Cerebellar nuclear complex (tissue), 1 donor: Measurements from ENCODE around the gene SYP.

Source experiments
- DNase-seq, 2 experiments: peaks; one replicate each; lab custom pipeline; 2025; lab: John Stamatoyannopoulos, UW

The SYP gene

DNA sequence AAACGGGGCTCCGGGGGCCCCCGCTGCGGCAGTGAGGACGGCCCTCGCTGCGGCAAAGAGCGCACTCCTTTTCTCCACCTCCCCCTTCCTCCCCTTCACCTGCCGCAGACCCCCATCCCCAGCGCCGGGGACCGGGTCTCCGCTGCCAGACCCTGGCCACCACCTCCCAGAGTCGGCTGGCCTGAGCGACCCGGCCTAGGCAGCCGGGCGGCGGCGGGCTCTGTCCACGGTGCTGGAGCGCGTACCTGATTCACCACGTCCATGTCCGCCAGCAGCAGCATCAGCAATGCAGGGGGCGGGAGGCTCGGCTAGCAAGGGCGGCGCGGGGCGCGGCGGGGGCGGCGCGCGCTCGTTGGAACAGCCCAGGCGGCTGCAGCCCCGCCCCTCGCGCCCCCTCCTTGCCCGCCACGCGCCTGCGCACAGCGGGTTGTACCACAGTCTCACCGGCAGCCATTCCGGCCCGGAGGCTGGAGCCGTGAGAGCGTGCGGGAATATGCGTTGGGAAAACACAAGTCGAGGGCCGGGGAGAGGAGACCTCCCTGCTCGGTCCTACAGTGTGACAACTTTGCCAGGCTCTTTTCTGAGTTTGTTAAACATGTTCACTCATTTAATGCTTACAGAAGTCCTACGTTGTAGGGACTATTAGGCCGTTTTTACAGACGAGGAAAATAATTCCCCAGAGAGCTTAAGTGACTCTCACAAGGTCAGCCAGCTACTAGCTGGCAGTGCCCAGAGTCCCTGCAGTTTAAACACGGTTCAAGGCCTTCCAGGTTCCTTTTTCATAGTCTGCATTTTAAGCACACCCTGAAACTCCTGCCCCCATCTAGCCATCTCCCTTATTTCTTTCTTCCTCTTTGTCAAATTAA is at the start of gene SYP:
Gene SYP, minus strand, starts transcription at position 288 of the 866 bp plus-strand sequence. Its CDS starts 7 bp downstream, at position 281.
- peak; percentile 31 to 37 for DNase-seq

DNA sequence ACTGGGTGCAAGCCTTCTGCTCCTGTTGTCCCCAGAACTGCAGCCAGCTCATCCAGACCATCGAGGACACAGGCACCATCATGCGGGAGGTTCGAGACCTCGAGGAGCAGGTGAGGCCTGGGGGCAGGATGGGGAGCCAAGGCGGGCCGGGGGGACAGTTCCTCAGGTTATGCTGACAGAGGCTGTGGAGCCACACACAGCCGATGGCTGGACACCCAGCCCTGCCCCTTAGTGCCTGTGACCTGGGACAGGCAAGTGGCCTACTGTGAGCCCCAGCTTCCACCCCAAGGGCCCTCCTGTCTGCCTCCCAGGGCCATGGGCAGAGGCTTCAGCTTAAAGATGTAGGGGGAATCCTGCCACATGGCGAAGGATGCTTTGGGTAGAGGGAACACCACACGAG is 49.6 kb upstream of the SYP start:
- DNase-seq: no peak

DNA sequence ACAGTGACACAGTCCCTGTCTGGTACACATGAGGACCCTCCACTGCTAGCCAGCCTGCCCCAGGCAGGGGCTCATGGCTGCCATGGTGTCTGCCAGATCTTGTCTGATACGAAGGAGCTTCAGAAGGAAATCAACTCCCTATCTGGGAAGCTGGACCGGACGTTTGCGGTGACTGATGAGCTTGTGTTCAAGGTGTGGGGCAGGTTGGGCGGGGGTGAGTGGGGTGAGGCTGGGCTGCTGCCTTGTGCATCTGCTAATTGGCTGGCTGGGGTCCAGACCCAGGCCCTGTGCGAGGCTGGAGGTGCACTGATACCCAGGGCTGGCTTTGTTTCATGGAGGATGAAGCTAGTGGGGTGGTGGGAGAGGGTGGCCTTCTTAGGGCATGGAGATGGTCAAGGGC is 49.1 kb upstream of the SYP start:
- no peak for DNase-seq

DNA sequence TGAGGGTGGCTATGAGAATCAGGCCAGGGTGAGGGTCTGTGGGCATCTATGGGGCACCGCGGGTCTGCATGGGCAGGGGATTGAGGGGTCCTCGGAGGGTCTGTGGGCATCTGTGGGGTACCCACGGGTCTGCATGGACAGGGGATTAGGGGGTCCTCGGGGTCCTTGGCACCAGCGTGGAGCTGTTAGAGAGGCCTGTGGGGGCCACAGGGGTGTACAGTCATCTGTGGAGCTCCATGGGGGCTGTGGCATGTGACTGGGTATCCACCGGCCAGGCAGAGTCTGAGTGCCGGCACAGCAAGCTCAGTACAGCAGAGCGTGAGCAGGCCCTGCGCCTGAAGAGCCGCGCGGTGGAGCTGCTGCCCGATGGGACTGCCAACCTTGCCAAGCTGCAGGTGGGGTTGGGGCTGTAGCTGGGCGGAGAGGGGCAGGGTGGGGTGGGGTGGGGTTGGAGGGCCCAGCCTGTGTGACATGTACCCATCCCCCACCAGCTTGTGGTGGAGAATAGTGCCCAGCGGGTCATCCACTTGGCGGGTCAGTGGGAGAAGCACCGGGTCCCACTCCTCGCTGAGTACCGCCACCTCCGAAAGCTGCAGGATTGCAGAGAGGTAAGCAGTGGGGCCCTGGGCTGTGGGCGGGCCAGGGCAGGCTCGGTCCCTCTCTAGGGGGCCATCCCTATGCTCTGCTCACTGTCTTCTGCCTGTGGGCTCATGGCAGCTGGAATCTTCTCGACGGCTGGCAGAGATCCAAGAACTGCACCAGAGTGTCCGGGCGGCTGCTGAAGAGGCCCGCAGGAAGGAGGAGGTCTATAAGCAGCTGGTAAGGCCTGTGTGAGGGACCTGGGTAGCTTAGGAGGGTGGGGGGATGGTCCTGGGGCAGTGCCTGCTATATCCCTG is 48.2 kb upstream of the SYP start:
- DNase-seq: no peak

DNA sequence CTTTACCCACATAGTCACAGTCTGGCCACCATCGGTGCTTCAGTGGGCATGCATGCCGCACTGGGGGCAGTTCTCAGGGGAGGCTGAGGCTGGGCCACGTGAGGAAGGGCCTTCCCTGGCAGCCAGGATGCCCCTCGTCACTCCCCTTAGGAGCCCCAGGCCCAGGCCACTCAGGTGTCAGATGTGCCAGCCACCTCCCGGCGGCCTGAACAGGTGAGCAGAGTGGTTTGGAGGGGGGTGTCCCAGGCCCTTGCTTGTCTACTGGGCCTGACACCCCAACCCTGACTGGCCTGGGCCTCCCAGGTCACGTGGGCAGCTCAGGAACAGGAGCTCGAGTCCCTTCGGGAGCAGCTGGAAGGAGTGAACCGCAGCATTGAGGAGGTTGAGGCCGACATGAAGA is 47.4 kb upstream of the SYP start:
- DNase-seq: no peak

DNA sequence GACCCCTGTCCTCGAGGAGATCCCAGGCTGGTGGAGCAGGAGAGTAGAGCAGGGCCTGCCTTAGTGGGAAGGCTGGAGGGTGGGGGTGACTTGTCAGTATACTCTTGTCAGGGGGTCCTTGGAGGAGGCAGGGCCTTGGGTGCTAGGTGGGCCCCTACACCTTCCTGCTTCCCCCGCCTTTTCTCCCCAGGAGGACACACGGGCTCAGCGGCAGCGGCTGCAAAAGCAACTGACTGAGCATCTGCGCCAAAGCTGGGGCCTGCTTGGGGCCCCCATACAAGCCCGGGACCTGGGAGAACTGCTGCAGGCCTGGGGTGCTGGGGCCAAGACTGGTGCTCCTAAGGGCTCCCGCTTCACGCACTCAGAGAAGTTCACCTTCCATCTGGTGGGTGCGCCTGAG is 46.5 kb upstream of the SYP start:
- no peak for DNase-seq

DNA sequence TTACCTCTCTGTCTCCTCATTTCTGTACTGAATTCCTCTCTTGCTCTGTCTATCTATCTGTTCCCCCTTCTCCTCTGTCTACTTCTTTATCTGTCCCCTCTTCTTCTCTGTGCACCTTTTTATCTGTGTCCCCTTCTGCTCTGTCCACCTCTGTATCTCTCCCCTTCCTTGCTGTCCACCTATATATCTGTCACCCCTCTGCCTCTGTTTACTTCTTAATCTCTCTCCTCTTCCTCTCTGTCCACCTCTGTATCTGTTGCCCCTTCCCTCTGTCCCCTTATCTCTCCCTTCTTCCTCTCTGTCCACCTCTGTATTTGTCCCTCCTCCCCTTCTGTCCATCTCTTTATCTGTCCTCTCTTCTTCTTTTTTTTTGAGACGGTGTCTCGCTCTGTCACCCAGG is 44.2 kb upstream of the SYP start:
- DNase-seq: no peak

DNA sequence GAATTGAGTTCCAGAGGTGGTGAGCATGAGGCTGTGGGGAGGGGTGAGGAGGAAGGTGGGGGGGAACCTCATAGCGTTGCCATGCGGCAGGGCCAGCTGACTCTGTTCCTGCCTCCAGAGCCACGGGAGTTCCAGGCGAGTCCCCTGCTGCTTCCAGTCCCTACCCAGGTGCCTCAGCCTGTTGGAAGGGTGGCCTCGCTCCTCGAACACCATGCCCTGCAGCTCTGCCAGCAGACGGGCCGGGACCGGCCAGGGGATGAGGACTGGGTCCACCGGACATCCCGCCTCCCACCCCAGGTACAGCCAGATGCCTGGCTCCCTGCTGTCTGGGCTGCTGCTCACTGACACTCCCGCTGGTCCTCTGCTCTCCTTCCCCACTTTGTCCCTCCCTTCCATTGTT is 43.2 kb upstream of the SYP start:
- DNase-seq: no peak

DNA sequence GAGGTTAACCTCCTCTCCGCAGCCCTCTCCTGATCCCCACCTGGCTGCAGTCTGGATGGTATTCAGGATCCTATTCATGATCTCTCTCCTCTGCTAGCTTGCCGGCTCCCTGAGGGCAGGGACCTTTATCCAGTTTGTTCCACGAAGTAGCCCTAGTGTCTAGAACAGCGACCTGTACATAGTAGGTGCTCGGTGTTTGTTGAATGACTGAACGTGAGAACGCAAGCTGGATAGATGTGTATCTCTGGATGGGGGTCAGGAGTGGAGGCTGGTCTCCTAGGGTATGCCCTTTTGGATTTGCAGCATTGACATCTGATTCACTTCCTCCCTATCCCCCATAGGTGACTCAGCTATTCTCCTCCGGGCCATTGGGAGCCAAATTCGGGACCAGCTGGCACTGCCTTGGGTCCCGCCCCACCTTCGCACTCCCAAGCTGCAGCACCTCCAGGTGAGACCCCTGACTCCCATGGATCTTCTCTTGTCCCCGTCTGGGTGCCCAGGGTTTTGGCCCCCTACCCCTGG is 42.6 kb upstream of the SYP start:
- no peak for DNase-seq

DNA sequence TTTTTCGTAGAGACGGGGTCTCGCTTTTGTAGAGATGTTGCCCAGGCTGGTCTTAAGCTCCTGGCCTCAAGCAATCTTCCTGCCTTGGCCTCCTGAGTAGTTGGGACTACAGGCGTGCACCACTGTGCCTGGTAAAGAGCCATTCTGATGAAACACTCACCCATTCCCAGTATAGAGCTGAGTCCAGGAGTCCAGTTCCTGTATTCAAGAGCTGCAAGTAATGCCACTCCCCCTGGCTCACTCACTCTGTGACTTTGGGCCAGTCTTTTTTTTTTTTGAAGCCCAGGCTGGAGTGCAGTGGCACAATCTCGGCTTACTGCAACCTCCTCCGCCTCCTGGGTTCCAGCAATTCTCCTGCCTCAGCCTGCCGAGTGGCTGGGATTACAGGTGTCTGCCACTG is 38.7 kb upstream of the SYP start:
- no peak for DNase-seq

DNA sequence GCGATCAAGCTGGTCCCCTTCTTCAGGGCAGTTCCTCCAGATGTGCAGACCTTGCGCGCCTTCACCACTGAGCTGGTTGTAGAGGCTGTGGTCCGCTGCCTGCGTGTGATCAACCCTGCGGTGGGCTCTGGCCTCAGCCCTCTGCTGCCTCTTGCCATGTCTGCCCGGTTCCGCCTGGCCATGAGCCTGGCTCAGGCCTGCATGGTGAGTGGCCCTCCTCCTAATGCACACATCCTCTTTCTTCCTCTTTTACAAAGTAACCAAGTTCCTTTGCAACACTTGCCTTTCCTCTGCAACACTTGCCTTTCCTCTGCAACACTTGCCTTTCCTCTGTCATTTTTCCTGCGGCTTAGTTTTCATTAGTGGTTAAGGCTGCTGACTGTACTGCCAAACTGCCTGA is 37.1 kb upstream of the SYP start:
- DNase-seq: no peak

DNA sequence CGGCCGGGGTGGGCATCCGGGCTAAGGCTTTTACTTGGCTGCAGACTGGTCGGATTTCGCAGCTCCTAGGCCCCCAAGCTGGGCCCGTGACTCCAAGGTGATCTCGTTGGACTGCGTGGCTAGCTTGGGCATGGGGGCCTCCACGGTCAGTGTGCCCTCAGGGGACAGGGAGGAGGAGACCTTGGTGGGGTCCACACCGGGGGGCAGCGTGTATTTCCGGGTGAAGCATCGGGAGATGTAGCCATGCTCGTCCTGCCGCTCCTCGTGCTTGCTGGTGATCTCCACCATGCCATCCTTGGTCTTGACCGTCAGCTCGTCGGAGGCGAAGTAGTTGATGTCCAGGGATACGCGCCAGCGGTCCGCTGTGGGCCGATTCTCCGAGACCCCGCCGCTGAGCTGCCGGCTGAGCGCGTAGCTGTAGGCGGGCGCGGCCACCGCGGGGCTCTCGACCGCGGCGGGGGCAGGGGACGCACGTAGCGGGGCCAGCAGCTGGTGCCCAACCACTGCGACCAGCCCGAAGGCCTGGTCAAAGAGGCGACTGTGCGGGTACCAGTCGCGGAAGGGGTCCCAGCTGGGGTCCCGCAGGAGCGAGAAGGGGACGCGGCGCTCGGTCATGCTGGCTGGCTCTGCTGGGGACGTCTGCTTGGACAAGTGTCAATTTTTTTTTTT is 34.0 kb upstream of the SYP start:
- DNase-seq: no peak

DNA sequence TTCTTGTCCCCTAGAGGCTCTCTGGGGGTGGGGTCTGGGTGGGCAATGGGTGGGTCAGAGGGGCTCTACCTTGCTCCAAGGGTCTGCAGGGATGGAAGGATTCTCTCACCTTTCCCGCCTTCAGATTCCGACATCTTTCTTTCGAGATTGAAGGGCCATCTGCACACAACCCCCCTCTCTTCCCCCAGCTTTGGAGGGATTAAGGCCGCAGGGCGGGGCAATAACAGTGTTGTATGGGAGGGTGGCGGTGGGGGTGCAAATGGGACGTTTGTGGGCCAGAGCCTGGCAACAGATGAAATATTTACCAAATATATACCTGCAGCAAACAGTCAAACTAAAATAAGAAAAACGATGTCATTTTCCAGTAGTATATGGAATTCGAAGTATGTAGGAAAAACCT is 33.2 kb upstream of the SYP start, which contains the start of gene CACNA1F:
Gene CACNA1F, minus strand, starts transcription at position 165 of the 400 bp plus-strand sequence. Its CDS starts 31 bp downstream, at position 134.
- DNase-seq: no peak

DNA sequence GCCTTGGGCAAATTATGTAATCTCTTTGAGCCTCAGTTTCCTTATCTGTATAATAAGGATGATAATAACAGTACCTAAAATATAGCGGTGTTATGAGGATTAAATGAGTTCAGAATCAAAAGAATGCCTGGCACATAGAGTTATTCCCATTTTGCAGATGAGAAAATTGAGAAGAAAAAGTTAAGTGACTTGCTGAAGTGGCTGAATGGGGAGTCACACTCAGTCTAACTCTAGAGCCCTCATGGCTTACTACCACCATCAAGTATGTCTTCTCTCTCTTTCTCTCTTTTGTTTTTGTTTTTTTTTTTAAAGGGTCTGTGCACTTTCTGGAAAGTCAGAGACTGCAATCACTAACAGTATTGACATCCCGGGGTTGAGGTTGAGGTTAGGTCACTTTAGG is 32.5 kb upstream of the SYP start:
- no peak for DNase-seq

DNA sequence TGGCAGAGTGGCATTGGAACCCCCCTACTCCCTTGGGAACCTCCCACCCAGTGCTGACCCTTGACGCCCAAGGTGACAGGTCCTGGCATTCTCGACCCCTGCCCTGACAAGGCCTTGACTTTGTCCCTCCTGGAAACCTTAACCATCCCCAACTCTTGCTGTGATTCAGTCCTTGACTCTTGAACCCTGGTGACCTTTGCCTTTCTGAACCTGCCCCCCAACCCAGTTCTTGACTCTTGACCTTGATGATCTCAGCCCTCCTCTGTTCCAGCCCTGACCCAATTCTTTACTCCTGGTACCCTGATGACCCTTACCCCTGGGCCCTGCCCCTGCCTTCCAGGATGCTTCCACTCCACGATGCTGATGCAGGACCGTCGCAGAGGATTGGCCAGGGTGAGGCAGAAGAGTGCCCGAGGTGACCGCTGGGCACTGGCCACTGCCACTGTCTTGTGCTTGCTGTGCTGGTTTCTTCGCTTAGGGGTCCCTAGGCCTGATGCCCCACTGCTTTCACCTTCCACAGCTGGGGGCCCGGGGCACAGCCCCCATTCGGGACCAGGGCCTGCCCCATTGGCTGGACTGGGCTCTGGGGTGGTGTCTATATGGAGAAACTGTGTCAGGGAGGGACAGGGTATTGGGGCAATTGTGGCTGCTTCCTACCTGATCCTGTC is 31.5 kb upstream of the SYP start:
- no peak for DNase-seq

DNA sequence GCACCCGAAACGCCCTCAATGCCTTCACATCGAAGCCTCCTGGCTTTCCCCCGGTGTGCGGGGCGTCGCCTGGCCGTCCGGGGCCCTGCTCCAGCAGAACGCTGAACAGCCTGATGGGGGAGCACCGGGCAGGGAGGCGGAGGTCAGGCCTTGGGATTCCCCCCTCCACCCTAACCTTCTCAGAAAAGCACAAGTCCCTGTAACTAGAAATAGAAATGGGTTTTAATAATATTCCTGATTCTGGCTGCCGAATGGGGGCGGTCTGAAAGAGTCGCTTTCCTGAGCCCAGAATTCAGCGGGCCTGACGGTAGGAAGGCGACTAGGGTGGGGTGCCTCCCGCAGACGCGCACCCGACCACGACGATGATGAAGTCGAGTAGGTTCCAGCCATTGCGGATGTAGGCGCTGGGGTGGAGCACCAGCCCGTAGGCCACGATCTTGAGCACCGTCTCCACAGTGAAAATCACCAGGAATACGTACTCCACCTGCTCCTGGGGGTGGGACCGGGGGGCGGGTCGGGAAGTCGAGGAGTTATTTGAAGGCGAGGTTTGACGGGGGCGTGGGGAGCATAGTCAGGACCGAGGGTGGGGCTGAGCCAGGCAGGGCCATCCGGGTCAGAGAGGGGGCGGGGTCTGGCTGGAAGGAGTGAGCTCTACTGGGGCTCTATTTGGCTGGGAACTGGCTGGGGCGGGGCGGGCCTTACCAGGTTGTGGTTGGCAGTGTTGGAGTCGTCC is 30.7 kb upstream of the SYP start:
- DNase-seq: no peak

DNA sequence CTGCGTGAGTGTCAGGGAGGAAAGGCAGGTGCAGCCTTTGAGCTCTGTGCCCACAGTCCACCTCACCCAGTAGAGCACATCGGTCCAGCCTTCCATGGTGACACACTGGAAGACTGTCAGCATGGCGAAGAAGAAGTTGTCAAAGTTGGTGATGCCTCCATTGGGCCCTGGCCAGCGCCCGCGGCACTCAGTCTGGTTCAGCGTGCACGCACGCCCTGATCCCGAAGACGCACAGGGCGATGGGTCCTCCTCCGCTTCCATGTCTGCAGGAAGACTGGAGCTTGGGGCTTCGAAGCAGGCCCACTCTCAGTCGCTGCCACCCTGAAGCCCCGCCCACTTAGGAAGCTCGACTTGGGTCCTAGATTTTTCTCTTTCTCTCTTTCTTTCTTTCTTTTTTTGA is 28.2 kb upstream of the SYP start:
- DNase-seq: no peak

DNA sequence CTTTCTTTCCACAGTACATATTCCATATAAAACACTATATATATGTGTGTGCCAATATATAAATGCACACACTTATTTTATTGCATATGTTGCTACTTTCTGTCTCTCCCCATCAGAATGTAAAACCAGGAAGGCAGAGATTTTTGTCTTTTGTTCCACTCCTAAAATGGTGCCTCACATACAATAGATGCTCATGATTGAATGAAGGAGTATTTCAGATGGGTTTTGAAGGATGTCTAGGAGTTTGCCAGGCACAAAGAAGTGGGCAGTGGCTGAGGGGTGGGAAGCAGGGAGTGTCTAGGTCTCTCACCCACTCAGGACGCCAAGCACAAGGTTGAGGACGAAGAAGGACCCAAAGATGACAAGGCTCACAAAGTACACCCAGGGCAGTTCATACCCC is 27.7 kb upstream of the SYP start:
- no peak for DNase-seq

DNA sequence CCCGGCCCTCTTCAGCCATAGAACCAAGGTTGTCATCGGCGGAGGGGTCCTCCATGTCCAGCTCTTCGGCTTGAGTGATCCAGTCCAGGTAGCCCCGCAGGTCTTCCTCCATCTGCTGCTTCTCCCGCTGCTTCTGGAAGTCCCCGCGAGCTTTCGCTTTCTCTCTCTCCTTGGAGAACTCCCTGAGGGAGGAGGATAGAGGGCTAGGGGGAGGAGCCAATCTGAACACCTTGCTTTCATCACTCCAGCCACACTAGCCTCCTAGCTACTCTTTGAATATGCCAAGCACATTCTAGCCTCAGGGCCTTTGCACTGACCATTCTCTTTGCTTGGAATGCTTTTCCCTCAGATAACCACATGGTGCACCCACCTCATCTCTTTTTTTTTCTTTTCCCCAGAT is 27.0 kb upstream of the SYP start:
- no peak for DNase-seq

DNA sequence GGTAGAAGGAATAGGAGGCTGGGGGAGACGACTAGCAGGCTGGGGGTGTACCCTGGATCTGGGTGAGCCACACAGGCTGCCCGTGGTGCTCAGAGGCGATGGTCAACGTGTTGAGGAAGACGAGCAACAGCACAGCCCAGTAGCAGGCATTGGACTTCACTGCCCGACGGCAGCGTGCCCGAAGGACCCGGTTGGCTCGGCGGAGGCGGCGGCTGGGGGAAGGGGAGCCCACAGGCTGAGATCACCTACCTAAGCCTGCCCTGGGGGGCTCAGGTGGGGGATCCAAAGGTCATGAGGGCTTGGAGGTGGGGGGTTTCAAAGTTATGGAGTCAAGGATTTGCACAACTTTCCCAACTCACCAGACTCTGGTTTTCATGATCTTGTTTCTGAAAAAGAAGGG is 25.9 kb upstream of the SYP start:
- DNase-seq: no peak

DNA sequence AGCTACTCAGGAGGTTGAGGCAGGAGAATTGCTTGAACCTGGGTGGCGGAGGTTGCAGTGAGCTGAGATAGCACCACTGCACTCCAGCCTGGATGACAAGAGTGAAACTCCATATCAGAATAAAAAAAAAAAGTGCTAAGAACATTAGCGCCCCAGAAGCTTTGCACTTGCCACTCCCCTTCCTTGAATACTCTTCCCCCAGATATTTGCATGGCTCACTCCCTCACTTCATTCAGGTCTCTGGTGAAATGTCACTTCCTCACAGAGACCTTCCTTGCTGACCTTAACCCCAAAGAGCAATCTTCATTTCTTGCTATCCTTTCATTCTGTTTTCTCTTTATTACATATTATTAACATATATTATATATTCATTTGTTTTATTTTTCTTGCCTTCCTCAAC is 21.9 kb upstream of the SYP start:
- no peak for DNase-seq
